ENCODE results near the gene RALGPS1.
A peak's percentile ranks its signal among the peaks of the same experiment; 100 is the strongest.

- TF ChIP-seq EP300 (IDR thresholded peaks at IDR 0.05; ENCODE audit: borderline replicate concordance in 1 of 2, low read depth in 2 of 2, low read length in 2 of 2) (no peak), JUN (IDR thresholded peaks at IDR 0.05; ENCODE audit: low read depth, low read length) (no peak), KDM5A (IDR thresholded peaks at IDR 0.05; ENCODE audit: low read length) (no peak), CTCF (IDR thresholded peaks at IDR 0.05; ENCODE audit: control extremely low read depth in 1 of 3, insufficient read depth in 1 of 3, low read depth in 1 of 3, low read length in 3 of 3) (no peak), POLR2A (IDR thresholded peaks at IDR 0.05; ENCODE audit: control extremely low read depth in 1 of 2, low read depth in 2 of 2, low read length in 2 of 2) (peak in 1 of 2 experiments; percentile 76; a peak in 2 of 3 replicates), GTF2F1 (IDR thresholded peaks at IDR 0.05; ENCODE audit: borderline replicate concordance, low read depth, low read length) (no peak), JUND (IDR thresholded peaks at IDR 0.05; ENCODE audit: low read length) (no peak; the same call in 1 of the 2 replicates), EZH2 (IDR thresholded peaks at IDR 0.05; ENCODE audit: low read depth, low read length, severe bottlenecking) (no peak), GABPA (IDR thresholded peaks at IDR 0.05; ENCODE audit: borderline replicate concordance, insufficient read depth, low read length) (no peak), MAFK (IDR thresholded peaks at IDR 0.05; ENCODE audit: low read depth, low read length) (no peak), RXRA (IDR thresholded peaks at IDR 0.05; ENCODE audit: insufficient read depth, low read depth, low read length) (no peak), ZNF274 (IDR thresholded peaks at IDR 0.05; ENCODE audit: borderline replicate concordance, extremely low read depth, low read length) (no peak), SIX5 (IDR thresholded peaks at IDR 0.05; ENCODE audit: low read depth, low read length) (peak; percentile 10; the same call in 1 of the 2 replicates)
Measured at GRCh38 chr9:127244609-127245601, 330.3 kb downstream of the RALGPS1 start.

Measured in H1 (cell line).